CD4-positive, CD25-positive, alpha-beta regulatory T cell (primary cell): Measurements from ENCODE around the gene LYPD8. TPM values are rescaled to one million over a fixed set of nuclear protein-coding genes. Genes with fewer than 3 reads are reported as not detected.
"Not testable (repeated sequence)": the region's sequence is repeated elsewhere in the genome, so short reads cannot be mapped to it uniquely, and the experiment has no call there.

Experiments
- ATAC-seq, 2 donors: fragments of 150-1000 bp; cut with Tn5 transposase; one replicate each; pipeline ENCODE4 v1.10.0; 2021; ENCODE audit warnings: low read depth in 2 of 2, moderate number of reproducible peaks in 2 of 2, moderate library complexity in 1 of 2
- DNase-seq, 3 donors: peaks; one replicate each; pipeline versions ENCODE4 v3.0.0 to v3.0.0-alpha.2; 2012 to 2022; ENCODE audit warnings: mixed read lengths in 1 of 3
- H3K27ac ChIP-seq: one replicate; pipeline ENCODE4 v1.7.0; 2013; ENCODE audit warnings: mild to moderate bottlenecking, low read length; ENCODE audit not compliant: insufficient read depth, poor library complexity, severe bottlenecking
- H3K27me3 ChIP-seq: one replicate; pipeline ENCODE4 v1.7.0; 2013; ENCODE audit warnings: low read length; ENCODE audit not compliant: control insufficient read depth, insufficient read depth
- H3K36me3 ChIP-seq: one replicate; pipeline ENCODE4 v1.7.0; 2013; ENCODE audit warnings: mild to moderate bottlenecking, low read length, moderate library complexity; ENCODE audit not compliant: control insufficient read depth, insufficient read depth
- H3K4me1 ChIP-seq: 2 replicates; pipeline ENCODE4 v1.7.0; 2013; ENCODE audit warnings: mild to moderate bottlenecking, low read length; ENCODE audit not compliant: insufficient read depth, control insufficient read depth, poor library complexity, severe bottlenecking
- H3K4me3 ChIP-seq: one replicate; pipeline ENCODE4 v1.7.0; 2013; ENCODE audit warnings: low read depth, mild to moderate bottlenecking, low read length, moderate library complexity
- H3K9me3 ChIP-seq, 2 experiments: 1 replicate in 1 of 2; 2 replicates in 1 of 2; pipeline ENCODE4 v1.7.0; 2013; ENCODE audit warnings: low read length in 2 of 2, mild to moderate bottlenecking in 1 of 2, moderate library complexity in 1 of 2; ENCODE audit not compliant: control insufficient read depth in 2 of 2
- H3K27ac Mint-ChIP-seq, 3 donors: one replicate each; pipeline ENCODE4 v1.8.0; 2020 to 2022; ENCODE audit warnings: mild to moderate bottlenecking in 3 of 3, mixed read lengths in 3 of 3, moderate library complexity in 2 of 3
- H3K27me3 Mint-ChIP-seq: one replicate; pipeline ENCODE4 v1.8.0; 2022; ENCODE audit warnings: mild to moderate bottlenecking, mixed read lengths
- H3K36me3 Mint-ChIP-seq: one replicate; pipeline ENCODE4 v1.8.0; 2020; ENCODE audit warnings: mixed read lengths
- H3K4me1 Mint-ChIP-seq, 4 donors: one replicate each; pipeline ENCODE4 v1.8.0; 2020 to 2022; ENCODE audit warnings: mixed read lengths in 4 of 4, mild to moderate bottlenecking in 1 of 4
- H3K4me3 Mint-ChIP-seq, 4 donors: one replicate each; pipeline ENCODE4 v1.8.0; 2020 to 2022; ENCODE audit warnings: mild to moderate bottlenecking in 4 of 4, mixed read lengths in 4 of 4, moderate library complexity in 3 of 4
- H3K9me3 Mint-ChIP-seq, 7 donors: one replicate each; pipeline ENCODE4 v1.8.0; 2020 to 2022; ENCODE audit warnings: mixed read lengths in 7 of 7, mild to moderate bottlenecking in 3 of 7, moderate library complexity in 2 of 7
- polyA plus RNA-seq, 4 donors: library from polyadenylated mRNA; unstranded; fragments of 300-500 nt; fragmentation: Illumina TruSeq; gene quantifications; one replicate each; pipeline ENCODE4 v1.2.3, GENCODE V29; 2021
- total RNA-seq: library from RNA; stranded (reverse); gene quantifications from one replicate; pipeline ENCODE4 v1.2.3, GENCODE V29; 2022

Gene LYPD8
- total and polyA plus RNA-seq, 5 donors from 2014 or later, result 0.22 TPM; not detected in 4

DNA sequence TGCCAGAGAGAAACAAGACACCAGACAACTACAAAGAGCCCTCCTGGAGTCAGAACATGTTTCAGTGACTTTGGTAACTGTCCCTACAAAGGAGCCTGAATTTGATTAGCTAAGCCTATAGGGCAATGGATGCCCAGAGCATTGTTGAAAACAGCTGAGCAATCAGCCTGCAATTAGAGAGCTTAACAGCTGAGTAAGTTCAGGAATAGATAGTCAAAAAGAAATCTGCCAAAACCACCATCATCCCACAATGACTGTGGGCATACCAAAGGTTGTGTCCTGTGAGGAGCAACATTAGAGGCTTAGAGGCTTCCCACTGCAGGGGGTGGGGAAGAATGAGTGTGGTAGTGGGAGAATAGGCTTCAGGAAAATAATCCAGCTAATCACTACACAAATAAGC is 38.0 kb upstream of the LYPD8 start:
- Histone ChIP-seq H3K9me3 (peaks cover 4 to 17% of the 10 kb centered on the region in 2 experiments), H3K4me3 (no peak overlapping the region), H3K4me1 (no peaks in the 10 kb centered on the region), H3K36me3 (no peaks in the 10 kb centered on the region), H3K27ac (no peak overlapping the region), H3K27me3 (no peaks in the 10 kb centered on the region)
- no peak overlapping the region for H3K4me3 Mint-ChIP-seq
- H3K4me1 Mint-ChIP-seq, result no peaks in the 10 kb centered on the region
- H3K36me3 Mint-ChIP-seq, result no peaks in the 10 kb centered on the region
- peaks cover 38% of the 10 kb centered on the region for H3K27me3 Mint-ChIP-seq
- no peak overlapping the region for H3K27ac Mint-ChIP-seq
- H3K9me3 Mint-ChIP-seq, result peaks cover 2 to 18% (median 6%) of the 10 kb centered on the region in 7 donors
- DNase-seq (no peak), ATAC-seq (no peak)

DNA sequence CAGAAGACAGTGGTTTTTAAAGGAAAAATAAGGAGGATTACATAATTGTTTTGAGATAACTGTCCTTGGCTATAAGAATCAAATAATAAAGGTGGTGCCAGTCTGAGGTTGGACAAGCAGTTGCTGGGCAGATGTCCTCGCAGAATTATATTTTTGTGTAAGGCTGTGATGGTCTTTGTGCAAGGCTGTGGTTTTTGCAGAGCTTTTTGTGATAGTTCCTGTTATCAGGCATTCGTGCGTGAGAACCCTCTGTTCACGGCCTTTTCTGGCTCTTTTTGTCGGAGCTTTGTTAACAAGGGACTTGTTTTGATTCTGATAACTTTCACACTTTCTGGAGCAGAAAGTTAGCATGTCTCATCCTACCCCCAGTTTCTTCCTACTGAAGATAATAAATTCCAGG is 36.8 kb upstream of the LYPD8 start:
- Histone ChIP-seq H3K4me3 (no peak overlapping the region), H3K27ac (no peak overlapping the region), H3K4me1 (no peaks in the 10 kb centered on the region), H3K27me3 (no peaks in the 10 kb centered on the region), H3K9me3 (peaks cover 4 to 17% of the 10 kb centered on the region in 2 experiments), H3K36me3 (no peaks in the 10 kb centered on the region)
- H3K4me3 Mint-ChIP-seq, result no peak overlapping the region
- no peaks in the 10 kb centered on the region for H3K36me3 Mint-ChIP-seq
- ATAC-seq, result no peak
- no peak for DNase-seq
- peaks cover 2 to 18% (median 4%) of the 10 kb centered on the region in 7 donors for H3K9me3 Mint-ChIP-seq
- peak overlapping the region in 1 of 3 donors; percentile 81 for H3K27ac Mint-ChIP-seq
- peaks cover 38% of the 10 kb centered on the region for H3K27me3 Mint-ChIP-seq
- H3K4me1 Mint-ChIP-seq, result no peaks in the 10 kb centered on the region

DNA sequence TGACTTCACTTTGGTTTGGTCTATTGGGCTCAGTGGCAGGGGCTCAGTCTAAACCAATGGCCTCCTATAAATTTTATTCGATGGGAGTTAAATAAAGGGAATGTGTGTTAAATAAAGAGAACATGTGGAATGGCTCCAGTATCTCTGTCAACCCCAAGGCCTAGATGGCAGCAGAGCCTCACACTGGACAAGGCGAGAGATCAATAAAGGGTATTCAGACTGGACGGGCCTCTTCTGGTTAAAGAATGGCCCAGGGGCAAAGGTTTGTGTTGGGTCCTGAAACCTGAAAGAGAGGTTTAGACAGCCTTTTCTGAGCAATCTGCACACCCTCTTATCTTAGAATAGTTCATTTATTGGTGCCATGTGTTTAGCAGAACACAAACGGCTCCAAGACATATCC is 35.5 kb upstream of the LYPD8 start:
- Histone ChIP-seq H3K27me3 (no peaks in the 10 kb centered on the region), H3K36me3 (no peaks in the 10 kb centered on the region), H3K4me1 (no peaks in the 10 kb centered on the region), H3K9me3 (peaks cover 4 to 17% of the 10 kb centered on the region in 2 experiments), H3K27ac (no peak overlapping the region), H3K4me3 (no peak overlapping the region)
- Mint-ChIP-seq H3K27me3 (peaks cover 33% of the 10 kb centered on the region), H3K9me3 (peaks cover 0 to 14% (median 4%) of the 10 kb centered on the region in 7 donors), H3K27ac (no peak overlapping the region), H3K36me3 (no peaks in the 10 kb centered on the region), H3K4me3 (no peak overlapping the region), H3K4me1 (no peaks in the 10 kb centered on the region)
- no peak for ATAC-seq
- no peak for DNase-seq

DNA sequence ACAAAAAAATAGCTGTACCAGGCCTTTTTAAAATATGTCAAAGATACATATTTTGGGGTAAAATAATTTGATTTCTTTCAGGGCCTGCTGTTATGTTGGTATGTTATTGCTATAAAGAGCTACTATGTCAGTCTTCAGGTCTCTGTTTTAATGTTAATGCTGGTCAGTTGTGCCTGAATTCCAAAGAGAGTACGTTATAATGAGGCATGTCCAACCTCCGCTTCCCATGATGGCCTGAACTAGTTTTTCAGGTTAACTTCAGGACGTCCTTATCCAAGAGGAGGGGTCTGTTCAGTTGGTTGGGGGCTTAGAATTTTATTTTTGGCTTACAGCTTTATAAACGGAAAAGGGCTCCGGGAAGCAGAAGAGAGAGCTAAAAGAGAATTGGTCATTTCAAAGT is 34.9 kb upstream of the LYPD8 start:
- no peaks in the 10 kb centered on the region for H3K4me1 ChIP-seq
- peaks cover 0 to 14% of the 10 kb centered on the region in 2 experiments for H3K9me3 ChIP-seq

DNA sequence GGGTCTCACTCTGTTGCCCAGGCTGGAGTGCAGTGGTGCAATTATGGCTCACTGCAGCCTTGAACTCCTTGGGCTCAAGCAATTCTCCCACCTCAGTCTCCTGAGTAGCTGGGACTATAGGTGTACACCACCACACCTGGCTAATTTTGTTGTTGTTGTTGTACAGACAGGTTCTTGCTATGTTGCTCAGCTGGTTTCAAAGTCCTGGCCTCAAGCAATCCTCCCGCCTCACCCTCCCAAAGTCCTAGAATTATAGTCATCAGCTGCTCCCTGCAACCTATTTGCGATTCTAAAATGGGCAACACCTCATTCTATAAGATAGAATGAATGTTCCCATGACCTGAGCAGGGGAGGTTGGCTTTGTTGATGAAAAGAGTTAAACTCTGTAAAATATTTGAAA is 33.8 kb upstream of the LYPD8 start:
- not testable (repeated sequence) for H3K4me1 Mint-ChIP-seq, H3K36me3 ChIP-seq, H3K27ac Mint-ChIP-seq, H3K27ac ChIP-seq, H3K36me3 Mint-ChIP-seq, H3K4me3 Mint-ChIP-seq, H3K27me3 ChIP-seq, H3K9me3 Mint-ChIP-seq, H3K4me3 ChIP-seq, ATAC-seq, H3K4me1 ChIP-seq, DNase-seq, H3K9me3 ChIP-seq
- peaks cover 31% of the 10 kb centered on the region for H3K27me3 Mint-ChIP-seq

More for the DNA sequence above, 34.9 kb upstream of the LYPD8 start:
- DNase-seq (no peak), ATAC-seq (no peak)
- Mint-ChIP-seq H3K27me3 (peaks cover 31% of the 10 kb centered on the region), H3K36me3 (no peaks in the 10 kb centered on the region), H3K4me1 (no peaks in the 10 kb centered on the region), H3K27ac (no peak overlapping the region), H3K4me3 (no peak overlapping the region), H3K9me3 (peaks cover 0 to 13% (median 4%) of the 10 kb centered on the region in 7 donors)
- Histone ChIP-seq H3K27me3 (no peaks in the 10 kb centered on the region), H3K27ac (no peak overlapping the region), H3K36me3 (no peaks in the 10 kb centered on the region), H3K4me3 (no peak overlapping the region)

DNA sequence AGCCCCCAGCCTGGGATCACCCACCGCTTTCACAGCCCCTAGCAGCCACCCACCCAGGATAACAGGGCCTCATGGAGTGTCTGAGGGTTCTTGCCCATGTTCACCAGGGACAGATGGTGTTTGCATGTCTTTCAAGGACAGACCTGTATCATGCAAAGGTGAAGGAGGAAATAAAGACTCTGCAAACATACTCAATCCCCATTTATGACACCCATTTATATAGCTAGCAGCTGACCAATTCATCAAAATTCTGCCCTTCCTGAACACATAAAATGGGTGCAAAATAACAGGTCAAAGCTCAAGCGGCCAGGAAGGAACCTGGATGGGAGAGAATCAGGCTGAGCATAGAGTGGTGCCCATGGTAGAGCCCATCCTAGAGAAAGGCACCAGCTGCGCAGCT is 32.8 kb upstream of the LYPD8 start:
- Mint-ChIP-seq H3K4me1 (no peaks in the 10 kb centered on the region), H3K4me3 (no peak overlapping the region), H3K27me3 (peaks cover 25% of the 10 kb centered on the region), H3K36me3 (no peaks in the 10 kb centered on the region), H3K27ac (no peak overlapping the region), H3K9me3 (peaks cover 0 to 4% (median 0%) of the 10 kb centered on the region in 7 donors)
- H3K36me3 ChIP-seq, result no peaks in the 10 kb centered on the region
- DNase-seq, result no peak
- no peaks in the 10 kb centered on the region for H3K9me3 ChIP-seq
- no peaks in the 10 kb centered on the region for H3K27me3 ChIP-seq
- no peak for ATAC-seq
- H3K4me1 ChIP-seq, result no peaks in the 10 kb centered on the region
- H3K4me3 ChIP-seq, result no peak overlapping the region
- H3K27ac ChIP-seq, result no peak overlapping the region

DNA sequence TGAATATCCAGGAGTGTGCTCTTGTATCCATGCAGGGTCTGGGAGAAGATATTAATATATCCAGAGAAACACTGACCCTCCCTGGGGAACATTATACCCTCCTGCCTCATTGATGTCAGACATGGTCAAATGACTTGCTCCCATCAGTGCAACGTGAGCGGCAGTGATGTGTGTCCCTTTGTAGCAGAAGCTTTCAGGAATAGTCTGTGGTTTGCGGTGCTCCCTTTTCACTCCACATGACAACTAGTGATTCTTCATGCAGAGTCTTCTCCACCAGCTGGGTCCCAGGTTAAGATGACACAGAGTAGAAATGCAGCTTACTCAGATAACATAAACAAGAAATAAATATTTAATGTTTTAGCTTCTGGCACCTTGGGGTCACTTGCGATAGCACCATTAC is 31.9 kb upstream of the LYPD8 start:
- no peaks in the 10 kb centered on the region for H3K36me3 ChIP-seq
- Mint-ChIP-seq H3K4me3 (no peak overlapping the region), H3K27me3 (peaks cover 30% of the 10 kb centered on the region), H3K4me1 (no peaks in the 10 kb centered on the region), H3K9me3 (peaks cover 0 to 4% (median 0%) of the 10 kb centered on the region in 7 donors), H3K36me3 (no peaks in the 10 kb centered on the region), H3K27ac (no peak overlapping the region)
- DNase-seq (no peak), ATAC-seq (no peak)
- no peaks in the 10 kb centered on the region for H3K4me1 ChIP-seq
- no peak overlapping the region for H3K27ac ChIP-seq
- H3K27me3 ChIP-seq, result no peaks in the 10 kb centered on the region
- H3K9me3 ChIP-seq, result no peaks in the 10 kb centered on the region
- no peak overlapping the region for H3K4me3 ChIP-seq

DNA sequence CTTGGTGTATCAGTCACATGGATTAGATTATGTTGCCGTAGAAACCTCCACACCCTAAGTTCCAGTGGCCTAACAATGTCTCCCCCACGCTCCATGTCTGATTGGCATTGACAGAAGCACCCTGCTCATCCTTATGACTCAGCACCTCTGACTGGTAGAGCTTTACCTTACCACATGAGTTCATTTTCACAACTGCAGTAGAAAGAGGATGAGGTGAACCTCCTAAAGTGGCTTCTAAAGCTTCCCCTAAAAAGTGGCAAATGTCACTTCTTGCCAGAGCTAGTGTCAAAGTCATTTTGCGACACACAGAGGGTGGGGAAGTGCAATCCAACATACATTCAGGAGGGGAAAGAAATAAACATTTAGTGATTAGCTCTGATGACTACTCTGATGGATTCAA is 30.6 kb upstream of the LYPD8 start:
- no peak overlapping the region for H3K4me3 Mint-ChIP-seq
- ATAC-seq (no peak), DNase-seq (no peak)
- H3K36me3 Mint-ChIP-seq, result no peaks in the 10 kb centered on the region
- H3K27me3 ChIP-seq, result no peaks in the 10 kb centered on the region
- no peak overlapping the region for H3K27ac Mint-ChIP-seq
- no peaks in the 10 kb centered on the region for H3K4me1 ChIP-seq
- H3K9me3 ChIP-seq, result peaks cover 2 to 3% of the 10 kb centered on the region in 2 experiments
- H3K9me3 Mint-ChIP-seq, result peaks cover 0 to 5% (median 3%) of the 10 kb centered on the region in 7 donors
- peaks cover 36% of the 10 kb centered on the region for H3K27me3 Mint-ChIP-seq
- no peaks in the 10 kb centered on the region for H3K4me1 Mint-ChIP-seq
- no peak overlapping the region for H3K27ac ChIP-seq
- H3K36me3 ChIP-seq, result no peaks in the 10 kb centered on the region
- no peak overlapping the region for H3K4me3 ChIP-seq
